HepG2 (cell line): ENCODE measurements around the gene PLOD2. TPM values are rescaled to one million over a fixed set of nuclear protein-coding genes. Genes with fewer than 3 reads are reported as not detected.
A peak's percentile ranks its signal among the peaks of the same experiment; 100 is the strongest.

ENCODE experiments used
- ELF4 ChIP-seq: sonication (generic); formaldehyde crosslinking; IDR thresholded peaks from 2 replicates; pipeline ENCODE4 v1.5.0; 2020; ENCODE audit warnings: missing genetic modification reagents, mild to moderate bottlenecking, moderate library complexity, borderline replicate concordance
- HDAC1 ChIP-seq: sonication (generic); formaldehyde crosslinking; IDR thresholded peaks from 2 replicates; pipeline ENCODE4 v1.5.1; 2020; ENCODE audit warnings: mild to moderate bottlenecking, missing genetic modification reagents
- HMG20A ChIP-seq: IDR thresholded peaks from 2 replicates; pipeline ENCODE4 v1.6.1; 2016; ENCODE audit warnings: borderline replicate concordance
- ISX ChIP-seq: sonication (generic); formaldehyde crosslinking; conservative IDR thresholded peaks from 2 replicates; pipeline ENCODE4 v1.5.0; 2020; ENCODE audit warnings: missing genetic modification reagents
- JARID2 ChIP-seq: sonication (generic); formaldehyde crosslinking; IDR thresholded peaks from 2 replicates; pipeline ENCODE4 v1.8.1; 2023; ENCODE audit warnings: missing genetic modification reagents, inconsistent platforms; ENCODE audit not compliant: insufficient replicate concordance
- KLF15 ChIP-seq: sonication (generic); formaldehyde crosslinking; IDR thresholded peaks from 2 replicates; pipeline ENCODE4 v1.8.1; 2023; ENCODE audit warnings: borderline replicate concordance, mild to moderate bottlenecking, inconsistent platforms, missing genetic modification reagents, mixed read lengths
- NFE2L2 ChIP-seq: fragments of 150-350 bp; IDR thresholded peaks from 2 replicates; pipeline ENCODE4 v1.6.1; 2014; ENCODE audit warnings: low read length
- RBM22 ChIP-seq: fragments of 200-400 bp; formaldehyde crosslinking; optimal IDR thresholded peaks from 2 replicates; pipeline ENCODE3; 2017; ENCODE audit warnings: mild to moderate bottlenecking, low read length, moderate library complexity
- SALL1 ChIP-seq: sonication (generic); formaldehyde crosslinking; IDR thresholded peaks from 2 replicates; pipeline ENCODE4 v1.8.0; 2022; ENCODE audit warnings: mild to moderate bottlenecking, missing genetic modification reagents
- SETDB1 ChIP-seq: sonication (generic); formaldehyde crosslinking; IDR thresholded peaks from 2 replicates; pipeline ENCODE4 v1.5.1; 2020; ENCODE audit warnings: missing genetic modification reagents, mild to moderate bottlenecking, borderline replicate concordance
- SNAPC2 ChIP-seq: sonication (generic); formaldehyde crosslinking; IDR thresholded peaks from 2 replicates; pipeline ENCODE4 v1.8.1; 2022; ENCODE audit warnings: mild to moderate bottlenecking, missing genetic modification reagents
- XRCC5 ChIP-seq: fragments of 200-400 bp; formaldehyde crosslinking; optimal IDR thresholded peaks from 2 replicates; pipeline ENCODE3; 2017; ENCODE audit warnings: mild to moderate bottlenecking, low read length
- ZBTB8A ChIP-seq: sonication (generic); formaldehyde crosslinking; IDR thresholded peaks from 2 replicates; pipeline ENCODE4 v1.4.0; 2020; ENCODE audit warnings: mild to moderate bottlenecking, low read depth, missing genetic modification reagents, borderline replicate concordance
- ZFAT ChIP-seq: sonication (generic); formaldehyde crosslinking; conservative IDR thresholded peaks from 2 replicates; pipeline ENCODE4 v1.8.1; 2023; ENCODE audit warnings: missing genetic modification reagents, inconsistent platforms
- ZNF136 ChIP-seq: sonication (generic); formaldehyde crosslinking; IDR thresholded peaks from 2 replicates; pipeline ENCODE4 v1.8.1; 2022; ENCODE audit warnings: low read depth, mild to moderate bottlenecking, moderate library complexity, missing genetic modification reagents
- ZNF264 ChIP-seq: sonication (generic); formaldehyde crosslinking; IDR thresholded peaks from 2 replicates; pipeline ENCODE4 v1.4.0; 2020; ENCODE audit warnings: missing genetic modification reagents
- ZNF274 ChIP-seq: sonication (generic); formaldehyde crosslinking; IDR thresholded peaks from 2 replicates; pipeline ENCODE4 v1.5.1; 2020; ENCODE audit warnings: mild to moderate bottlenecking, missing genetic modification reagents
- ZNF30 ChIP-seq: sonication (generic); formaldehyde crosslinking; IDR thresholded peaks from 2 replicates; pipeline ENCODE4 v1.5.0; 2020; ENCODE audit warnings: mild to moderate bottlenecking, missing genetic modification reagents
- ZNF383 ChIP-seq: sonication (generic); formaldehyde crosslinking; IDR thresholded peaks from 2 replicates; pipeline ENCODE4 v1.4.0; 2020; ENCODE audit warnings: missing genetic modification reagents, mild to moderate bottlenecking, borderline replicate concordance
- ZNF746 ChIP-seq: sonication (generic); formaldehyde crosslinking; IDR thresholded peaks from 2 replicates; pipeline ENCODE4 v1.8.0; 2022; ENCODE audit warnings: mild to moderate bottlenecking, missing genetic modification reagents
- ZNF775 ChIP-seq: sonication (generic); formaldehyde crosslinking; IDR thresholded peaks from 2 replicates; pipeline ENCODE4 v1.4.0; 2020; ENCODE audit warnings: missing genetic modification reagents, mild to moderate bottlenecking, moderate library complexity, borderline replicate concordance
- ZSCAN21 ChIP-seq: sonication (generic); formaldehyde crosslinking; IDR thresholded peaks from 2 replicates; pipeline ENCODE4 v1.8.0; 2022; ENCODE audit warnings: mild to moderate bottlenecking, missing genetic modification reagents, moderate library complexity, borderline replicate concordance
- polyA plus RNA-seq, 8 experiments: library from polyadenylated mRNA; depleted of rRNA in 3 of 8; stranded (reverse) in 7 of 8; unstranded in 1 of 8; fragments of >200 nt; fragmentation: Illumina TruSeq in 4 of 8; extraction: Trizol in 4 of 8; gene quantifications; 2 replicates each; pipeline versions ENCODE4 v1.2.1 to v1.2.3, GENCODE V29; 2011 to 2016; ENCODE audit warnings: low read depth in 4 of 8, missing spikeins in 1 of 8, mixed read lengths in 1 of 8; ENCODE audit not compliant: insufficient read depth in 1 of 8
- total RNA-seq, 5 experiments: library from RNA; depleted of rRNA; stranded (reverse); fragments of >200 nt; fragmentation: Illumina TruSeq; extraction: Trizol; gene quantifications; 2 replicates each; pipeline ENCODE4 v1.2.3, GENCODE V29; 2016; ENCODE audit warnings: low read depth in 1 of 5
- TF ChIP-seq, protein P1 (sequence below): sonication (generic); formaldehyde crosslinking; IDR thresholded peaks from 2 replicates; pipeline ENCODE4 v1.8.1; 2022; ENCODE audit warnings: low read depth, mild to moderate bottlenecking, missing genetic modification reagents
- TF ChIP-seq, protein P2 (sequence below): sonication (generic); formaldehyde crosslinking; IDR thresholded peaks from 2 replicates; pipeline ENCODE4 v1.4.0; 2020; ENCODE audit warnings: missing genetic modification reagents
- TF ChIP-seq, protein P3 (sequence below): sonication (generic); formaldehyde crosslinking; IDR thresholded peaks from 2 replicates; pipeline ENCODE4 v1.5.0; 2020; ENCODE audit warnings: mild to moderate bottlenecking, missing genetic modification reagents, borderline replicate concordance
- TF ChIP-seq, protein P4 (sequence below): sonication (generic); formaldehyde crosslinking; IDR thresholded peaks from 2 replicates; pipeline ENCODE4 v1.4.0; 2020; ENCODE audit warnings: mild to moderate bottlenecking, missing genetic modification reagents

PLOD2 gene
- total and polyA plus RNA-seq, 2 of the 13 experiments (the other 11 are each of a cell fraction or from before 2014, with no cell fraction given), result 107 to 161 TPM

DNA sequence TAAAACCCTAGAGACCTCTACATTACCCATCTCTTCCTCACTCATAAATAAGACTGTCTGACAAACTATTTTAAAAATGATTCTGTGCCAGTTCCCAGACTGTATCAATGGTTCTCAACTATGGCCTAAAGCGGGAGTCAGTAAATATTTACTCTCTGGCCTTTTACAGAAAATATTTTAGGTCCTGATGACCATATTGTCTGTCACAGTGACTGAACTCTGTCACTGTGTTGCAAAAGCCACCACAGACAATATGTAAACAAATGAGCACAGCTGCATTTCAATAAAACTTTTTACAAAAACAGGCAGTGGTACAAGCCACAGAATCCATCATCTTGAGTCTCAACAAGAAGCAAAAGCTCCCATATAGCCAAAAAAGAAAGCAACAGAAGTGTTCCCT is 45.4 kb downstream of the PLOD2 start (continued):
- no peak for TF ChIP-seq ZBTB8A (CRISPR knock-in tag)
- TF ChIP-seq ZNF775, result no peak
- no peak for TF ChIP-seq ZNF274 (CRISPR knock-in tag)
- no peak for TF ChIP-seq ZNF136 (CRISPR knock-in tag)
- TF ChIP-seq, protein P1, sequence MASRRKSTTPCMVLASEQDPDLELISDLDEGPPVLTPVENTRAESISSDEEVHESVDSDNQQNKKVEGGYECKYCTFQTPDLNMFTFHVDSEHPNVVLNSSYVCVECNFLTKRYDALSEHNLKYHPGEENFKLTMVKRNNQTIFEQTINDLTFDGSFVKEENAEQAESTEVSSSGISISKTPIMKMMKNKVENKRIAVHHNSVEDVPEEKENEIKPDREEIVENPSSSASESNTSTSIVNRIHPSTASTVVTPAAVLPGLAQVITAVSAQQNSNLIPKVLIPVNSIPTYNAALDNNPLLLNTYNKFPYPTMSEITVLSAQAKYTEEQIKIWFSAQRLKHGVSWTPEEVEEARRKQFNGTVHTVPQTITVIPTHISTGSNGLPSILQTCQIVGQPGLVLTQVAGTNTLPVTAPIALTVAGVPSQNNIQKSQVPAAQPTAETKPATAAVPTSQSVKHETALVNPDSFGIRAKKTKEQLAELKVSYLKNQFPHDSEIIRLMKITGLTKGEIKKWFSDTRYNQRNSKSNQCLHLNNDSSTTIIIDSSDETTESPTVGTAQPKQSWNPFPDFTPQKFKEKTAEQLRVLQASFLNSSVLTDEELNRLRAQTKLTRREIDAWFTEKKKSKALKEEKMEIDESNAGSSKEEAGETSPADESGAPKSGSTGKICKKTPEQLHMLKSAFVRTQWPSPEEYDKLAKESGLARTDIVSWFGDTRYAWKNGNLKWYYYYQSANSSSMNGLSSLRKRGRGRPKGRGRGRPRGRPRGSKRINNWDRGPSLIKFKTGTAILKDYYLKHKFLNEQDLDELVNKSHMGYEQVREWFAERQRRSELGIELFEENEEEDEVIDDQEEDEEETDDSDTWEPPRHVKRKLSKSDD (CRISPR knock-in tag), result no peak
- no peak for TF ChIP-seq ZNF383
- TF ChIP-seq ZNF746, result no peak
- TF ChIP-seq XRCC5, result no peak
- no peak for TF ChIP-seq JARID2 (CRISPR knock-in tag)
- TF ChIP-seq, protein P2, sequence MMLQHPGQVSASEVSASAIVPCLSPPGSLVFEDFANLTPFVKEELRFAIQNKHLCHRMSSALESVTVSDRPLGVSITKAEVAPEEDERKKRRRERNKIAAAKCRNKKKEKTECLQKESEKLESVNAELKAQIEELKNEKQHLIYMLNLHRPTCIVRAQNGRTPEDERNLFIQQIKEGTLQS (CRISPR knock-in tag), result no peak
- TF ChIP-seq NFE2L2, result no peak
- TF ChIP-seq, protein P3, sequence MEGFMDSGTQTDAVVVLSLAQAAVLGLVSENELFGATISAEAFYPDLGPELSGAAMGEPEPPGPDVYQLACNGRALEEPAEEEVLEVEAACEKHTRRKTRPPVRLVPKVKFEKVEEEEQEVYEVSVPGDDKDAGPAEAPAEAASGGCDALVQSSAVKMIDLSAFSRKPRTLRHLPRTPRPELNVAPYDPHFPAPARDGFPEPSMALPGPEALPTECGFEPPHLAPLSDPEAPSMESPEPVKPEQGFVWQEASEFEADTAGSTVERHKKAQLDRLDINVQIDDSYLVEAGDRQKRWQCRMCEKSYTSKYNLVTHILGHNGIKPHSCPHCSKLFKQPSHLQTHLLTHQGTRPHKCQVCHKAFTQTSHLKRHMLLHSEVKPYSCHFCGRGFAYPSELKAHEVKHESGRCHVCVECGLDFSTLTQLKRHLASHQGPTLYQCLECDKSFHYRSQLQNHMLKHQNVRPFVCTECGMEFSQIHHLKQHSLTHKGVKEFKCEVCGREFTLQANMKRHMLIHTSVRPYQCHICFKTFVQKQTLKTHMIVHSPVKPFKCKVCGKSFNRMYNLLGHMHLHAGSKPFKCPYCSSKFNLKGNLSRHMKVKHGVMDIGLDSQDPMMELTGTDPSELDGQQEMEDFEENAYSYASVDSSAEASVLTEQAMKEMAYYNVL (CRISPR knock-in tag), result no peak
- peak; percentile 91 for TF ChIP-seq HMG20A
- TF ChIP-seq ZNF30, result no peak
- no peak for TF ChIP-seq ZFAT
- TF ChIP-seq ISX, result no peak
- TF ChIP-seq, protein P4, sequence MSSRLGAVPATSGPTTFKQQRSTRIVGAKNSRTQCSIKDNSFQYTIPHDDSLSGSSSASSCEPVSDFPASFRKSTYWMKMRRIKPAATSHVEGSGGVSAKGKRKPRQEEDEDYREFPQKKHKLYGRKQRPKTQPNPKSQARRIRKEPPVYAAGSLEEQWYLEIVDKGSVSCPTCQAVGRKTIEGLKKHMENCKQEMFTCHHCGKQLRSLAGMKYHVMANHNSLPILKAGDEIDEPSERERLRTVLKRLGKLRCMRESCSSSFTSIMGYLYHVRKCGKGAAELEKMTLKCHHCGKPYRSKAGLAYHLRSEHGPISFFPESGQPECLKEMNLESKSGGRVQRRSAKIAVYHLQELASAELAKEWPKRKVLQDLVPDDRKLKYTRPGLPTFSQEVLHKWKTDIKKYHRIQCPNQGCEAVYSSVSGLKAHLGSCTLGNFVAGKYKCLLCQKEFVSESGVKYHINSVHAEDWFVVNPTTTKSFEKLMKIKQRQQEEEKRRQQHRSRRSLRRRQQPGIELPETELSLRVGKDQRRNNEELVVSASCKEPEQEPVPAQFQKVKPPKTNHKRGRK (CRISPR knock-in tag), result no peak
- 0 out of 2 replicates have a peak, but pooled peaks have one; percentile 53 for TF ChIP-seq ZNF264 (CRISPR knock-in tag)
- TF ChIP-seq SALL1 (CRISPR knock-in tag), result peak; percentile 80; the same call in 1 of the 2 replicates
- no peak for TF ChIP-seq RBM22
- TF ChIP-seq ELF4, result no peak
- no peak for TF ChIP-seq KLF15 (CRISPR knock-in tag)
- TF ChIP-seq SNAPC2 (CRISPR knock-in tag), result no peak
- TF ChIP-seq SETDB1 (CRISPR knock-in tag), result no peak
- no peak for TF ChIP-seq ZSCAN21 (CRISPR knock-in tag)
- peak; percentile 40 for TF ChIP-seq HDAC1 (CRISPR knock-in tag)
